HEK293 (cell line): Measurements from ENCODE around the gene PLP2.

ENCODE experiments used
- CTCF ChIA-PET: fragments of 350-600 bp; formaldehyde crosslinking; extraction: SDS; loops from one replicate; lab custom pipeline; 2021; ENCODE audit warnings: antibody characterized with exemption; lab: Yijun Ruan, JAX
- POLR2A ChIA-PET: fragments of 300-600 bp; formaldehyde crosslinking; extraction: SDS; loops from one replicate; lab custom pipeline; 2020; ENCODE audit warnings: antibody characterized with exemption, inconsistent platforms; lab: Yijun Ruan, JAX
- H3K27ac ChIP-seq: fragments of 200-500 bp; sonication (Bioruptor generic); 2 replicates; pipeline ENCODE4 v1.5.1; 2014; ENCODE audit warnings: low read depth, low read length, control low read depth, inconsistent platforms; ENCODE audit errors: extremely low read depth
- H3K36me3 ChIP-seq, 2 experiments: fragments of 200-500 bp in 1 of 2; sonication (Bioruptor generic) in 1 of 2; 1 replicate in 1 of 2; 2 replicates in 1 of 2; pipeline ENCODE4 v1.5.1; 2014 to 2017; ENCODE audit warnings: inconsistent platforms in 2 of 2, low read length in 2 of 2; ENCODE audit not compliant: control insufficient read depth in 2 of 2, insufficient read depth in 1 of 2
- H3K4me1 ChIP-seq: fragments of 200-500 bp; sonication (Bioruptor generic); 2 replicates; pipeline ENCODE4 v1.5.1; 2014; ENCODE audit warnings: mild to moderate bottlenecking, low read length, inconsistent platforms; ENCODE audit not compliant: control insufficient read depth, insufficient read depth
- H3K4me3 ChIP-seq: 2 replicates; pipeline ENCODE4 v1.5.1; 2011; ENCODE audit warnings: low read depth, mild to moderate bottlenecking, control low read depth, low read length, moderate library complexity
- H3K9me3 ChIP-seq: fragments of 200-500 bp; sonication (Bioruptor generic); 2 replicates; pipeline ENCODE4 v1.5.1; 2014; ENCODE audit warnings: low read depth, low read length, inconsistent platforms; ENCODE audit not compliant: control insufficient read depth, insufficient read depth
- BCL11B ChIP-seq: fragments of 450-650 bp; formaldehyde crosslinking; IDR thresholded peaks from 2 replicates; pipeline ENCODE4 v1.5.1; 2016; ENCODE audit warnings: low read depth, missing biosample characterization, missing genetic modification characterization
- GLI4 ChIP-seq: fragments of 450-650 bp; formaldehyde crosslinking; IDR thresholded peaks from 2 replicates; pipeline ENCODE4 v1.5.1; 2016; ENCODE audit warnings: missing biosample characterization, missing genetic modification characterization
- KLF1 ChIP-seq: fragments of 450-650 bp; formaldehyde crosslinking; IDR thresholded peaks from 2 replicates; pipeline ENCODE4 v1.5.1; 2016; ENCODE audit warnings: missing biosample characterization, missing genetic modification characterization
- KLF8 ChIP-seq: fragments of 450-650 bp; formaldehyde crosslinking; IDR thresholded peaks from 2 replicates; pipeline ENCODE4 v1.5.1; 2016; ENCODE audit warnings: missing biosample characterization, missing genetic modification characterization
- ZBTB21 ChIP-seq: fragments of 450-650 bp; formaldehyde crosslinking; IDR thresholded peaks from 2 replicates; pipeline ENCODE4 v1.5.1; 2017; ENCODE audit warnings: missing biosample characterization, missing genetic modification characterization
- ZBTB8A ChIP-seq: fragments of 450-650 bp; formaldehyde crosslinking; IDR thresholded peaks from 2 replicates; pipeline ENCODE4 v1.5.1; 2016; ENCODE audit warnings: missing biosample characterization, missing genetic modification characterization
- ZIC2 ChIP-seq: fragments of 450-650 bp; formaldehyde crosslinking; IDR thresholded peaks from 2 replicates; pipeline ENCODE4 v1.5.1; 2016; ENCODE audit warnings: missing biosample characterization, missing genetic modification characterization
- ZNF10 ChIP-seq: fragments of 450-650 bp; formaldehyde crosslinking; IDR thresholded peaks from 2 replicates; pipeline ENCODE4 v1.5.1; 2017; ENCODE audit warnings: missing biosample characterization, missing genetic modification characterization
- ZNF174 ChIP-seq: fragments of 450-650 bp; formaldehyde crosslinking; IDR thresholded peaks from 2 replicates; pipeline ENCODE4 v1.5.0; 2017; ENCODE audit warnings: missing biosample characterization, mild to moderate bottlenecking, missing genetic modification characterization
- ZNF175 ChIP-seq: fragments of 450-650 bp; formaldehyde crosslinking; IDR thresholded peaks from 2 replicates; pipeline ENCODE4 v1.5.1; 2016; ENCODE audit warnings: missing biosample characterization, missing genetic modification characterization
- ZNF221 ChIP-seq: fragments of 450-650 bp; formaldehyde crosslinking; IDR thresholded peaks from 2 replicates; pipeline ENCODE4 v1.5.1; 2017; ENCODE audit warnings: missing biosample characterization, missing genetic modification characterization, borderline replicate concordance
- ZNF266 ChIP-seq: fragments of 450-650 bp; formaldehyde crosslinking; IDR thresholded peaks from 2 replicates; pipeline ENCODE4 v1.5.1; 2016; ENCODE audit warnings: missing biosample characterization, missing genetic modification characterization, low read depth
- ZNF341 ChIP-seq: fragments of 450-650 bp; formaldehyde crosslinking; IDR thresholded peaks from 2 replicates; pipeline ENCODE4; 2016; ENCODE audit warnings: low read depth, missing biosample characterization, missing genetic modification characterization
- ZNF423 ChIP-seq: fragments of 450-650 bp; formaldehyde crosslinking; IDR thresholded peaks from 2 replicates; pipeline ENCODE4 v1.5.1; 2016; ENCODE audit warnings: missing biosample characterization, missing genetic modification characterization
- ZNF792 ChIP-seq: fragments of 450-650 bp; formaldehyde crosslinking; IDR thresholded peaks from 2 replicates; pipeline ENCODE4 v1.5.1; 2016; ENCODE audit warnings: missing biosample characterization, missing genetic modification characterization
- ZNF843 ChIP-seq: fragments of 450-650 bp; formaldehyde crosslinking; IDR thresholded peaks from 2 replicates; pipeline ENCODE4 v1.5.1; 2016; ENCODE audit warnings: missing biosample characterization, missing genetic modification characterization
- TF ChIP-seq, protein P1 (sequence below): sonication (generic); formaldehyde crosslinking; IDR thresholded peaks from 2 replicates; pipeline ENCODE4 v1.8.1; 2022; ENCODE audit warnings: mild to moderate bottlenecking, moderate library complexity, missing genetic modification reagents
- TF ChIP-seq, protein P2 (sequence below): fragments of 450-650 bp; formaldehyde crosslinking; IDR thresholded peaks from 2 replicates; pipeline ENCODE4 v1.5.1; 2016; ENCODE audit warnings: missing biosample characterization, missing genetic modification characterization
- TF ChIP-seq, protein P3 (sequence below): IDR thresholded peaks from 2 replicates; pipeline ENCODE4 v1.6.1; 2011; ENCODE audit warnings: mild to moderate bottlenecking, low read depth, low read length, borderline replicate concordance
- TF ChIP-seq, protein P4 (sequence below): fragments of 450-650 bp; formaldehyde crosslinking; IDR thresholded peaks from 2 replicates; pipeline ENCODE4 v1.5.1; 2016; ENCODE audit warnings: missing biosample characterization, missing genetic modification characterization

Gene PLP2

GRCh38 chrX:49176421-49177326, 5.0 kb downstream of the PLP2 start (continued):
- TF ChIP-seq, protein P1, sequence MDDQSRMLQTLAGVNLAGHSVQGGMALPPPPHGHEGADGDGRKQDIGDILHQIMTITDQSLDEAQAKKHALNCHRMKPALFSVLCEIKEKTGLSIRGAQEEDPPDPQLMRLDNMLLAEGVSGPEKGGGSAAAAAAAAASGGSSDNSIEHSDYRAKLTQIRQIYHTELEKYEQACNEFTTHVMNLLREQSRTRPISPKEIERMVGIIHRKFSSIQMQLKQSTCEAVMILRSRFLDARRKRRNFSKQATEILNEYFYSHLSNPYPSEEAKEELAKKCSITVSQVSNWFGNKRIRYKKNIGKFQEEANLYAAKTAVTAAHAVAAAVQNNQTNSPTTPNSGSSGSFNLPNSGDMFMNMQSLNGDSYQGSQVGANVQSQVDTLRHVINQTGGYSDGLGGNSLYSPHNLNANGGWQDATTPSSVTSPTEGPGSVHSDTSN (CRISPR knock-in tag) = 0 out of 2 replicates have a peak, but pooled peaks have one; percentile 44
- peak; percentile 98 for TF ChIP-seq ZNF10 (tag by site-specific recombination)
- no peak for TF ChIP-seq ZNF843 (tag by site-specific recombination)
- TF ChIP-seq ZNF423 (tag by site-specific recombination) = peak; percentile 80
- no peak for TF ChIP-seq ZNF174 (tag by site-specific recombination)

GRCh38 chrX:49177338-49177833, 5.7 kb downstream of the PLP2 start:
- Histone ChIP-seq H3K27ac (no peak overlapping the region), H3K9me3 (no peaks in the 10 kb centered on the region), H3K4me1 (no peaks in the 10 kb centered on the region), H3K36me3 (peaks cover 11 to 50% of the 10 kb centered on the region in 2 experiments; a peak in 2 of 3 replicates), H3K4me3 (no peak overlapping the region)
- ChIA-PET POLR2A (interaction anchor here (0.5 kb wide), 1 partner anchor 9 kb away, joined by 6 read pairs; no protein-coding TSS in a partner anchor), CTCF (interaction anchor here (0.6 to 1.2 kb wide), 2 partner anchors 9 to 21 kb away, joined by 3 read pairs; no protein-coding TSS in a partner anchor)
- TF ChIP-seq ZIC2 (tag by site-specific recombination) (peak; percentile 73), ZNF341 (peak; percentile 68), ZNF266 (tag by site-specific recombination) (no peak), ZBTB8A (tag by site-specific recombination) (peak; percentile 44; the same call in 1 of the 2 replicates), ZNF221 (tag by site-specific recombination) (no peak), KLF1 (tag by site-specific recombination) (peak; percentile 79)
- TF ChIP-seq, protein P2, sequence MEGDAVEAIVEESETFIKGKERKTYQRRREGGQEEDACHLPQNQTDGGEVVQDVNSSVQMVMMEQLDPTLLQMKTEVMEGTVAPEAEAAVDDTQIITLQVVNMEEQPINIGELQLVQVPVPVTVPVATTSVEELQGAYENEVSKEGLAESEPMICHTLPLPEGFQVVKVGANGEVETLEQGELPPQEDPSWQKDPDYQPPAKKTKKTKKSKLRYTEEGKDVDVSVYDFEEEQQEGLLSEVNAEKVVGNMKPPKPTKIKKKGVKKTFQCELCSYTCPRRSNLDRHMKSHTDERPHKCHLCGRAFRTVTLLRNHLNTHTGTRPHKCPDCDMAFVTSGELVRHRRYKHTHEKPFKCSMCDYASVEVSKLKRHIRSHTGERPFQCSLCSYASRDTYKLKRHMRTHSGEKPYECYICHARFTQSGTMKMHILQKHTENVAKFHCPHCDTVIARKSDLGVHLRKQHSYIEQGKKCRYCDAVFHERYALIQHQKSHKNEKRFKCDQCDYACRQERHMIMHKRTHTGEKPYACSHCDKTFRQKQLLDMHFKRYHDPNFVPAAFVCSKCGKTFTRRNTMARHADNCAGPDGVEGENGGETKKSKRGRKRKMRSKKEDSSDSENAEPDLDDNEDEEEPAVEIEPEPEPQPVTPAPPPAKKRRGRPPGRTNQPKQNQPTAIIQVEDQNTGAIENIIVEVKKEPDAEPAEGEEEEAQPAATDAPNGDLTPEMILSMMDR (tag by site-specific recombination) = peak; percentile 40; the same call in 1 of the 2 replicates
- TF ChIP-seq, all 188 proteins: peak for 5

- H3K36me3 ChIP-seq = peaks cover 17 to 53% of the 10 kb centered on the region in 2 experiments; a peak in 2 of 3 replicates
- no peak overlapping the region for H3K4me3 ChIP-seq
- no peak overlapping the region for H3K27ac ChIP-seq
- no peaks in the 10 kb centered on the region for H3K9me3 ChIP-seq
- POLR2A ChIA-PET = interaction anchor here (0.6 kb wide), 1 partner anchor 10 kb away, joined by 3 read pairs; no protein-coding TSS in a partner anchor
- no peak for TF ChIP-seq GLI4
- TF ChIP-seq, all 188 proteins: peak for 0
- CTCF ChIA-PET = interaction anchor here (0.6 kb wide), 1 partner anchor 20 kb away, joined by 3 read pairs; no protein-coding TSS in a partner anchor
- H3K4me1 ChIP-seq = no peaks in the 10 kb centered on the region
These were observed 6.3 kb downstream of the PLP2 start for GRCh38 chrX:49177873-49178480.

- ChIA-PET CTCF (no interaction called here), POLR2A (interaction anchor here (0.6 to 2.8 kb wide), 2 partner anchors 10 to 12 kb away, joined by 3 to 11 read pairs; no protein-coding TSS in a partner anchor)
- Histone ChIP-seq H3K36me3 (peaks cover 21 to 58% of the 10 kb centered on the region in 2 experiments; a peak in 2 of 3 replicates), H3K27ac (no peak overlapping the region), H3K9me3 (no peaks in the 10 kb centered on the region), H3K4me3 (no peak overlapping the region), H3K4me1 (no peaks in the 10 kb centered on the region)
- TF ChIP-seq BCL11B (tag by site-specific recombination) (no peak), ZNF175 (tag by site-specific recombination) (no peak), ZBTB21 (tag by site-specific recombination) (no peak), KLF8 (tag by site-specific recombination) (no peak), ZNF174 (tag by site-specific recombination) (no peak), ZNF792 (tag by site-specific recombination) (no peak)
- TF ChIP-seq, protein P3, sequence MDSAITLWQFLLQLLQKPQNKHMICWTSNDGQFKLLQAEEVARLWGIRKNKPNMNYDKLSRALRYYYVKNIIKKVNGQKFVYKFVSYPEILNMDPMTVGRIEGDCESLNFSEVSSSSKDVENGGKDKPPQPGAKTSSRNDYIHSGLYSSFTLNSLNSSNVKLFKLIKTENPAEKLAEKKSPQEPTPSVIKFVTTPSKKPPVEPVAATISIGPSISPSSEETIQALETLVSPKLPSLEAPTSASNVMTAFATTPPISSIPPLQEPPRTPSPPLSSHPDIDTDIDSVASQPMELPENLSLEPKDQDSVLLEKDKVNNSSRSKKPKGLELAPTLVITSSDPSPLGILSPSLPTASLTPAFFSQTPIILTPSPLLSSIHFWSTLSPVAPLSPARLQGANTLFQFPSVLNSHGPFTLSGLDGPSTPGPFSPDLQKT = no peak
- TF ChIP-seq, protein P4, sequence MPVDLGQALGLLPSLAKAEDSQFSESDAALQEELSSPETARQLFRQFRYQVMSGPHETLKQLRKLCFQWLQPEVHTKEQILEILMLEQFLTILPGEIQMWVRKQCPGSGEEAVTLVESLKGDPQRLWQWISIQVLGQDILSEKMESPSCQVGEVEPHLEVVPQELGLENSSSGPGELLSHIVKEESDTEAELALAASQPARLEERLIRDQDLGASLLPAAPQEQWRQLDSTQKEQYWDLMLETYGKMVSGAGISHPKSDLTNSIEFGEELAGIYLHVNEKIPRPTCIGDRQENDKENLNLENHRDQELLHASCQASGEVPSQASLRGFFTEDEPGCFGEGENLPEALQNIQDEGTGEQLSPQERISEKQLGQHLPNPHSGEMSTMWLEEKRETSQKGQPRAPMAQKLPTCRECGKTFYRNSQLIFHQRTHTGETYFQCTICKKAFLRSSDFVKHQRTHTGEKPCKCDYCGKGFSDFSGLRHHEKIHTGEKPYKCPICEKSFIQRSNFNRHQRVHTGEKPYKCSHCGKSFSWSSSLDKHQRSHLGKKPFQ (tag by site-specific recombination) = no peak
These were observed 6.8 kb downstream of the PLP2 start for GRCh38 chrX:49178537-49178936.
